Activated naive CD4-positive, alpha-beta T cell (primary cell): Measurements from ENCODE around the gene MIEF1.

Experiments used
- DNase-seq, 4 experiments: peaks; one replicate each; lab custom pipeline; 2025; lab: John Stamatoyannopoulos, UW

Gene MIEF1

DNA sequence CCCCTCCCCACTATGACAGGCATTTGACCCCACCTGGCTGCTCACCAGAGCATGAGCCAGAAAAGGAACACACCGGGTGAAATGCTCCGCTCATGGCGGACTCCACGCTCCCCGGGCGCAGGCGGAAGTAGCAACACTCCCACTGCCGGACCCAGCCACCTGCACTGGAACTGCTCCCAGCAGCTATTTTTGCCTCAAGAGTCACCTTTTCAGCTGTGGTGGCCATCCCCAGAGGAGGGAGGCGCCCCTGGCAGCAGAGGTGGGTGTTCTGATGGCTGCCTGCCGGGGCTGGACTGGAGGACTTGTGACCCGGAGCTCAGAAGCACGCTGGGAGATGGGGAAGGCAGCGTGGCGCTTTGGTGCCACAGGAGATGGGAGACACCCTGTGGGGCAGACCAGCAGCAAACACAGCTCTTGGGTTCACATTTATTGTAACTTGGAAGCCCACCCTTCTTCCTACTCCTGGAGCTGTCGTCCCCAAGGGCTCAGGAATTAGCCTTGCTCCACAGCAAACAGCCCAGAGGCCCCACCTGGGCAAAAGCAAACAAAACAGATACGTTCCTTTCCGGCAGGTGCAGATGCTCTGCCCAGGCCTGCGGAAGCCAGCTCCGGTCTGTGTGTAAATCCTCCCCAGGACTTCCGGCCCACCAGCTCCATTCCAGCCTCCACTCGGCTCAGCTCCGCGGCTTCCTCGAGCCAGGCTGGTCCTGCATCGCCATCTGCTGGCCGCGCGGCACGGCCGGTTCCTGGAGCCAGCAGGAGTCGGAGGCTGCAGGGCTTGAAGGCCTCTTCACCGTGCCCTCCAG lies 26.8 kb downstream of the MIEF1 start:
- peak; percentile 70 to 89 (median 84) for DNase-seq

- DNase-seq: no peak
These were observed 27.4 kb downstream of the MIEF1 start for GRCh38 chr22:39529487-39529851.

GRCh38 chr22:39530116-39530515 lies 28.0 kb downstream of the MIEF1 start:
- no peak for DNase-seq

- DNase-seq: no peak
These were observed 28.7 kb downstream of the MIEF1 start for GRCh38 chr22:39530692-39531331.

DNA sequence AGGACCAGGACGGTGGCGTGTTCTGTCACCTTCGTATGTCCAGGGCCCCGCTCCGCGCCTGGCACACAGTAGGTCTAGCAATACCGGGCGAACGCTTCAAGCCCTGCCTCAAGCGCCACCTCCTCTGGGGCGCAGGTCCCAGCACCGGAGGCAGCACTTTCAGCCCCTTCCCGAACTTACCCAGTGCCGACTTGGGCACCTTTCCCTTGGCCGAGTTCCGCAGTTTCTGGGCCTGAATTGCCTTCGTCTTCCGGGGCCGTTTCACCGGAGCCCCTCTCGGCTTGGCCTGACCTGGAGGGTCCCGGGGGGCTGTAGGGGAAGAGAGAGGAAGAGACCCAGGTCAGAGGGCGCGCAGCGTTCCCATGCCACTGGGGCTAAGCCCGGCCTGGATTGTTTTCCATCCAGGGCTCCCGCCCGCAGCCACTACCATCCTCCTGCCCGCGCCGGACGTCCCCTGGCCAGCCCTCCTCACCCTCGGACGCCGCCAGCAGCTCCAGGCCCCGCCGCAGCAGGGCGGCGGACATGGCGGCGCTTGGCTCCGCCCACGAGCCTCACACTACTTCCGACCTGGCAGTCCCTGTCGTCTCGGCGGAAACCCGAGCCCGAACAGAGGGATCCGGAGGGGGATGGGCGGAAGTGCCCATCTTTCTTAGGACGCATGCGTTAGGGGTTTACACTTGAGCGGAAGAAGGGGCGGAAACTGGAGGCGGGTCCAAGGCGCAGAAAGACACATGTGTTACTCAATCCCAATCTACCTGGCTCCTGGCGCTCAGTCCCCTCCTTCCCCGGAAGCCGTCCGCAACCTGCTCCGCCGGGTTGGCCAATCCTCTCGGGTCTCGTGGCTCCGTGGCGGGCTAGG lies 30.4 kb downstream of the MIEF1 start, which contains the start of gene RPS19BP1:
RPS19BP1 (minus strand) TSS at position 534 of the 859 bp plus-strand sequence; CDS start at position 524, 10 bp downstream.
- peak; percentile 93 to 99 (median 96) for DNase-seq

DNA sequence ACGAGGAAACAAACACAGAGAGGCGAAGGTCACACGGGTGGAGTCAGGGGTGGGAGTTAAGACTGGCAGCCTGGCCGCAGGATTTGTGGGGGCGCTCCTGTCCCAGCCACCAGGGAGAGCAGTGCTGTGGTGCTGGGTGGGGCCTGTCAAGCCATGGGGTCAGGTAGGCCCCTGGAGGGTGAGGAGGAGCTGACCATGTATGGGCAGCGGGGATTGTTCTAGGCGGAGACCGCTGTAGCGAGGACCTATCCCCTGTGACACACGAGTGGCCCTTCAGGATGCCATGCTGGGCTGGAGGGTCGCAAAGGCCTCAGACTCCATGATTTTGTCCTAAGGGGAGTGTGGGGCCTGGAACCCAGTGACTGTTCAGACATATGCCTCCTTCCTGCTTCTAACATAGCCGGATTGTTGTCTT lies 32.0 kb downstream of the MIEF1 start:
- DNase-seq: no peak

- DNase-seq: peak; percentile 69 to 87 (median 76)
These were observed 32.7 kb downstream of the MIEF1 start for GRCh38 chr22:39534591-39535356.

DNA sequence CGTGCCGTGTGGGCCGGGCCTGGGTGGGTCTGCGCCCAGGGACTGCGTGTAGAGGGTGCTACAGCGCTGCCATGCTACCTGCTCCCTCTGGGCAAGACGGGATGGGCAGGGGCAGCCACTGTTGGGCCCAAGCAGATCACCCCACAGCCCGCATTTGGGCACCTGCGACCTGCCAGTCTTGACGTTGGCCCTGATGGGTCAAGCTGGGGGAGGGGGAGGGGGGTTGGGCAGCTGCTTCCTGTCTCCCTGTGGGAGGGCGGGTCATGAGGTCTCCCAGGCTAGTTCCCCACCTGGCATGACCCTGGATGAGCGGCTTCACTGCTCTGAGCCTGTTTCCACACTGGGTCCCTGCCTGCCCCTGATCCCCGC lies 33.3 kb downstream of the MIEF1 start:
- no peak for DNase-seq

DNA sequence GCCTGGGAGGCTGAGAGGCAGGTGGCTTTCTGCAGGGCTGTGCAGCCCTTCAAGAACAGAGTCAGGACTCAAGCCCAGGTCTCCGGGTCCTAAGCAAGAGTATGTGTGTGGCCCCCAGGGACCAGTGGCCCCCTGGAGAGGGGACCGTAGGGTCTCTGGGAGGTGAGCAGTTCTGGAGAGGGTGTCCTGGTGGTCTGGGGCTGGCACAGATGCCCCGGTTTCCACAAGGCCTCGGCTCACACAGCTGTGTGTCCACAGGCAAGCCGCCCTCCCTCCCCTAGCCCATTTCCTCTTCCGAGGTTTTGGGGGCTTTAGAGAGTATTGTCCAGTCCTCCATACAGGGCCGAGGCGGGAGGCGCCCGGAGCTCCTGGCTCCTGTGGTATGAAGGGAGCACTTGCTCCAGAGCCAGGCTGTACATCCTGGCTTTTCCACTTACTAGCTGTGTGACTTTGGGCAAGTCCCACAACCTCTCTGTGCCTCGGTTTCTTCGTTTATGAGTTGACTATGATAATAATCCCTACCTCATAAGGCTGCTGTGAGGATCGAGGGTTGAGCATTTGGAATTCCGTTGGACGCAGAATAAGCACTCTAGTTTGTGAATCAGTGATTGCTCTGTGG lies 33.9 kb downstream of the MIEF1 start:
- DNase-seq: no peak

GRCh38 chr22:39536711-39537110 lies 34.6 kb downstream of the MIEF1 start:
- no peak for DNase-seq

DNA sequence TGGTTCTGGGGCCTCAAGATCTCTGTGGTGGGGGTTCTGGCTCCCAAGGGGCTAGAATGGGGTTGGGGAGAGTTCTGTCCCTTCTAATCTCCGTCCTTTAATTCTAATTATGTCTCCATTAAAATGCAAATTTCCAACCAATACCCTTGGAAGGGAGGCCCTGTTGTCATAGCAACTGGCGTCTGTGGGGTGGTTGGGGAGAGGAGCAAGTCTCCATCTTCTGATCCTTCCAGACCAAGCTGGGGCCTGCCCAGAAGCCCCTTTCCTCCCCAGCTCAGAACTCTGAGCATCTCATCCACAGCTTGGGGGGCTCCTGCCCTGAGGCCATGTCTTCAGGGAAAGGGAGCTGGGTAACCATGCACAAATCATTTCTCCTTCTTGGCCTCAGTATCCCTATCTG lies 35.9 kb downstream of the MIEF1 start:
- DNase-seq: no peak

DNA sequence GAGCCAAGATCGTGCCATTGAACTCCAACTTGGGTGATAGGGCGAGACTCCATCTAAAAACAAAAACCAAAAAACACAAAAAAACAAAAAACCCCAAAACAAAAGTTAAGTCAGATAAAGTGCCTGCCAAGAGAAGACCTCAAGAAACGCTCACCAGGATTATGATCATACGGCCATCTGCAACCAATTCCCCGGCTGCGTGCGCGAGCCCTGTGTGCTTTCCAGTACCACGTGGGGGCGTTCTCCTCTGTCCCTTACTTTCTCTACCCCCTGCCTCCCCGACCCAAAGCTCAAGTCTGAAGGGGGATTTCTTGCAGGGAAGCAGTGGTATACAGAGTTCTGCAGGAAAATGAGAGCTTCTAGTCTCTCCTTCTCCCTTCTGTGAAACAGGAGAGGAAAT lies 41.0 kb downstream of the MIEF1 start:
- DNase-seq: no peak

GRCh38 chr22:39545386-39546365 lies 43.6 kb downstream of the MIEF1 start:
- peak in 3 of 4 experiments; percentile 50 to 71 (median 55) for DNase-seq

- DNase-seq: no peak
These were observed 44.9 kb downstream of the MIEF1 start for GRCh38 chr22:39546889-39547586.

DNA sequence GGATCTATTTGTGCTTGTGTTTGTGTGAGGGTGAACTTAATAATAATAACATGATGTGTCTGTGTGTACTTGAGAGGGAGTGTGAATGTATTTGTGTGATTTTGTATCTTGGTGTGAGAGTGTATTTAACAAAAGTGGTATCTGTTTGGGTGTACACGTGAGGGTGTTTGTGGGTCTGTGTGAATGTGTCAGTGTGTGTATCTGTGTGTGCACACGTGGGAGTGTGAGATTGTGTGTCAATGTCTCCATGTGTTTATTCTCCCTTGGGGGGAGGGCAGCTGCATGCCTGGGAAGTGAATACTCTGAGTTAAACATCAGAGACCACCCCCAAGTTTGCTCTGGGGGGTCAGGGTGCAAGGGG lies 45.5 kb downstream of the MIEF1 start:
- DNase-seq: no peak

- no peak for DNase-seq
These were observed 51.3 kb downstream of the MIEF1 start for GRCh38 chr22:39553429-39553828.

GRCh38 chr22:39554151-39554550 lies 52.1 kb downstream of the MIEF1 start:
- no peak for DNase-seq

DNA sequence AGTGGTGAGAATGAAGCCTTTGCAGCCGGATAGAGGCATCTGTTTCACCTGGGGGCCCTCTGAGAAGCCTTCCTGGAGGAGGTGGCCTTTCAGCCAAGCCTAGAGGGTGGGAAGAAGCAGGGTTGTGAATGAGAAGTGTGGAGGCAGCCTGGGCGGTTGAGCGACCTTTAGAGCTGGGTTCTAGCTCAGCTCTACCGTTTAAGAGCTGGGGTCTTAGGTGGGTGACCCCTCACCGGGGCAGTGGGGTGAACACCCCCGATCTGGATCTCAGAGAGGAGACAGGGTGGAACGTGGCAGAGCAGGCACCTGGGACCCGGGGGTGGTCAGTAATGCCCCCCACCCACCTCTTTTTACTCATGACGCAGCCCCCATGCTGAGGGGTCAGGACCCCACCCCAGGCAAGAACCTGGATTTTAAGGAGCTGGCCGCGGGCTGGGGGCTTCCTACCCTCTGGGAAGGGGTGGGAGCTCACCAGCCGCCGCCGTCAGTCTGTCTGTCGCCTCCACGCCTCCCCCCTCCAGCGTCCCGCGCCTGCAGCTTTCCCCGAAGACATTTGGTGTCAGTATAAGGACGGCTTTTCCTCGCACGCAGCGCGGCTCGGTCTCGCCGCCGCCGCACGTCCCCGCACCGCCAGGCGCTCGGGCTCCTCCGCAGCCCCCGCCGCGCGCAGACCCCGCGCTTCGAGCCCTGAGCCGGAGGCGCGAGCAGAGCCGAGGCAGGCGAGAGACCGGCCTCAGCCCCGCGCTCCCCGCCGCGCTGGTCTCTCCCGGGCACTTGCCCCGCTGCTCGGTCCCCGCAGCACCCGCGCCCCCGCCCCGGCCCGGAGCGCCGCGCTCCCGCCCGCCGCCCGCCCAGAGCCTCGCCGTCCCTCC lies 55.1 kb downstream of the MIEF1 start:
- peak in 3 of 4 experiments; percentile 10 to 54 (median 34) for DNase-seq
